SKM-1 treated with dmso at 0.1 percent for 144 hours (cell line): Measurements from ENCODE around the gene DOK6.
"Not testable (repeated sequence)": the region's sequence is repeated elsewhere in the genome, so short reads cannot be mapped to it uniquely, and the experiment has no call there.

ENCODE experiments used
- DNase-seq: peaks from one replicate; lab custom pipeline; 2025; ENCODE audit not compliant: unreplicated experiment; lab: John Stamatoyannopoulos, UW

The DOK6 gene

DNA sequence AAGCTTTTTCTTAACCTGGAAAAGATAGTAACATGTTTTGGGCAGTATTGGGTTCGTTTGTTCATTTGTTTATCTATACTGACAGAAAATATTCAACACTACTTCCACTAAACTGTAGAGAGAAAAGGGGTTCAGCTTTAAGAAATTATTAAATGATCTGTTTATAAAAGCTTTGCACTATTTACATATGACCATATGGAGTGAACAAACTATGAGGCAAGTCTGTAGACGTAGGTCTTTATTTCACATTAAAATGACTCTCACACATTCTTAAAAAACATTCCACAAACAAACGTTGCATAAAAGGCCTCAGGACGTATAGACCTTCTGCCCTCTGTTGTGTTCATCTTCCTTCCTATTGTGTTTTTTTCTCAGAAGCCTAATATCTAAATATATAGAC is 452.4 kb downstream of the DOK6 start:
- DNase-seq, result no peak

DNA sequence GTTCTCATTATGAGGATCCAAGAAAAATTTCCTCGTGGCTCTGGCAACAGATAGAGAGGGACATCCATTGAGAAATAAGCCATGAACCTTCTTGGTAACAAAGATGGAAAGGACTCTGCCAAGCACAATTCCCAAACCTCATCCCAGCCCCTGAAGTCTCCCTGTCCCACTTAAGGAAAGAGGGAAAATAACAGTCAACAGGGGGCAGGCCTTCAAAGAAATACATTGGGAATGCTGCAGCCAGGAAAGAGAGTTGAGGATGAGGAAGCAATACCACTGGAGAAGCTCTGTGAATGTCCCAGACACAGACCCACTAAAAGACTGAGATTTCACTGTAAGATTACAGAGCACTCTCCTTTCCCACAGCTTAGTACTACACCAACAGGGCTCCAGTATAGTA is 453.8 kb downstream of the DOK6 start:
- DNase-seq, result no peak

DNA sequence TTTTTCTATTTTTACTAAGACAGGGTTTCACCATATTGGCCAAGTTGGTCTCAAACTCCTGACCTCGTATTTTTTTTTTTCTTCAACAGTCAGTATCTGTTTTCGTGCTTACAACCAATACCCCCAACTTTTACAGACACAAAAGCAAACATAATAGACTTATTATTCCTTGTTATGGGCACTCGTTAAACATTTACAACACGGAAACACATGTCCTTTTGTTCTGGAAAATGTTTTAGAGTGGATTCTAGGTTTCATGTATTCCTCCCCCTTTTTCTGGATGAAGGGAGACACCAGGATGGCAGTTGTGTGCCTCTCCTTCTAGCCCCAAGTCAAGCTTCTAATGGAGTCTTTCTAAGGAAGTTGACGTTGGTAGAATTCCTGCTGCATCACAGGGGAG is 458.2 kb downstream of the DOK6 start:
- no peak for DNase-seq

DNA sequence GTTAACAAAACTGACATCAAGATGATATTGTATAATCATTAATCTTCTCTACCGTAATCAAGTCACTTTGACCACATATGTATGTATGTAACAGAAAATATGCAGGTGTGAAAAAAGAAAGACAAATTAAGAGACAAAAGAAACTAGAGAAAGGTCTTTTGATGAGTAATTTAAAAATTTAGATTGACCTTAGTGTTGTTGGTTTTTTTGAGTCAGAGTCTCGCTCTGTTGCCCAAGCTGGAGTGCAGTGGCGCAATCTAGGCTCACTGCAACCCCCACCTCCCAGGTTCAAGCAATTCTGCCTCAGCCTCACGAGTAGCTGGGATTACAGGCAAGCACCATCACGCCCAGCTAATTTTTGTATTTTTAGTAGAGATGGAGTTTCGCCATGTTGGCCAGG is 464.1 kb downstream of the DOK6 start:
- DNase-seq, result not testable (repeated sequence)

DNA sequence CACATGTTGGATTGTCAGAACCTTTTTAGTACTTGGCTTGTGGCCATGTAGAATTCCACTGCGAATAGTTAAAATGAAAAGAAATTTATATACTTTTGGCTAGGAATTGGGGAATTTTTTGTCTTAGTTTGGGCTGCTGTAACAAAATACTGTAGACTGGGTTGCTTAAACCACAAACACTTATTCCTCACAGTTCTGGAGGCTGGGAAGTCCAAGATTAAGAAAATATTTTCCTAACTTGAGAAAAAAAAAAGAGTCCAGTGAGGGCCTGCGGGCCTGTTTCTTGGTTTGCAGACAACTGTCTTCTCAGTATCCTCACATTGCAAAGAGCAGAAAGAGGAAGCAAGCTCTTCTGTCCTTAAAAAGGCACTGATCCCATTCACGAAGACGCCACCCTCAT is 465.1 kb downstream of the DOK6 start:
- DNase-seq, result no peak

DNA sequence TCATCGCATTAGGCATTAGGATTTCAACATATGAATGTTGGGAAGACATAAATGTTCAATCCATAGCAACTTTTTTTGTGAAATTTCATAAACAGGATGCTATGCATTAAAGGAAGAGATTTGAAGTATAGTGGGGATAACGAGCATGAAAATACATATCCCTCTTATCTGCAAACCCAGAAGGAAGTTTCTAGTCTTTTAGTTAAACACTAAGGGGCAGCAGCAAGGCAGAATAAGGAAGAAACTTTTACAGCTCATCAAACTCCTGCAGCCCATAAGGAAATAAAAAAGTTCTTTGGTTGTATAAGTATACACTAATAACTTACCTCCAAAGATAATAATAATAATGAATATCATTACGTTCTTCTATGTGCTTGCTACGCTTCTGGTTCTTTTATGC is 465.5 kb downstream of the DOK6 start:
- DNase-seq, result no peak

DNA sequence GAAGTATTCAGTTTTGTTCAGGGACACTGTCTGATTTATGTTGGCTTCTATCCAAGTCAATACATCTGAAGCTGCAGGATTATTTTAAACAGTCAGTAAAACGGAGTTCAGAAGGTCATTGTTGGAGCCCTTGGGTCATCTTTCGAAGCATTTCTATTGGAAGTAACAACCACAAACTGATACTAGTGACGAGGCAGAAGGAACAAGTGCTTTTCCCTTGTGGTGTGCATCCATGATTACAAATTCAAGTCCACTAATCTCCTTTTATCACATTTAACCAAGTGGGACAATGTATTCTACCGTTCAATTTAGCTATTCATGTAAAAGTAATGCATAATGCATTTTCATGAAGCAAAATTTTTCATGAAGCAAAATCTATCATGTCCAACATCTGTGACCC is 470.0 kb downstream of the DOK6 start:
- no peak for DNase-seq

DNA sequence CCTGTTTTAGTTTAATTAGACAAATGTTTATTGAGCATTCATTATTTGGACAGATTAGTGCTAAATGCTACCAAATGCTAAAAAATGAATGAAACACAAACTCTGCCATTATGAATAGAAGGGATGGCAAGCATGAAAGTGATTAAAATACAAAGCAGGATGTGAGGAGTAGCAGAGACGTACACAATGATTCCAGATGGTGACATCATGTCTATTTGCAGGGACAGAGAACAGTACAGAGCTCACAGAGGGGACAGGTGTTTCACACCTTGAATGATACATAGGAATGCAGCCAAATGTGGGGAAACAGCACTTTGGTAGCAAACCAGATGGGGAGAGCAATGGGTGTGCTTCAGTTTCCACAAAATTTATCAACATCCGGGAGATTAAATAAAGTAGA is 470.7 kb downstream of the DOK6 start:
- no peak for DNase-seq

DNA sequence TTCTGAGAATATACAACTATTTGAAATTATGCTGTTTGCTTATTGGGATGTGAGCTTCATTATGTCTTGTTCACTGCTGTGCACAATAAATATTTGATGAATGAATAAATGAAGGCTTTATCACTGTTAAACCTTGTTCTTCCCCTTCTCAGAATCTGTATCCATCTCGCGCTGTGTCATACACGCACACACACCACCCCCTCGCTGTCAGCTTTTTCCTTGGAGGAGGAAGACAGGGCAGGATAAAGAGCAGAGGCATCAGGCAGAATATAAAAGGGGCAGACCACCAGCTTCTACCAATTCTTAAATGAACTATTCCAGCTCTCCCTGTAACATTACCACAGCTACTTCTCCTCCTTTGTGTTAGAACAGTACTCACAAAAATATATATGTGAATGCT is 472.0 kb downstream of the DOK6 start:
- DNase-seq, result no peak

DNA sequence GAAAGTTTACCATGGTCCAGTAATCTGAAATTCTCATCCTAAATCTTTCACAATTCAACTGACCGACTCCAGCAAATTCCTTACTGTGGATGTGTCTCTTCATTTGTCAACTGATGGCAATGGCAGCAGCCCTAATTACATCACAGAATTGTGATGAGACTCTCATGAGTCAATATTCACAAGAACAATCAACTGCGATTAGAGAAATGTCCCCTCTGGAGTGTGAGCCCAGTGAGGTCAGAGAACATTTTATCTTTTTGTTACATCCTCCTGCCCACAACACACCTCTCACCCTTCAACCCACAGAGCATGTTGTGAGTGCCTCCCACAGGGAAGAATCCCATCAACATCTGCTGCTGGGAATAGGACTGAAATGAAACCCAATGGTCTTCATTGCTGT is 473.4 kb downstream of the DOK6 start:
- no peak for DNase-seq

DNA sequence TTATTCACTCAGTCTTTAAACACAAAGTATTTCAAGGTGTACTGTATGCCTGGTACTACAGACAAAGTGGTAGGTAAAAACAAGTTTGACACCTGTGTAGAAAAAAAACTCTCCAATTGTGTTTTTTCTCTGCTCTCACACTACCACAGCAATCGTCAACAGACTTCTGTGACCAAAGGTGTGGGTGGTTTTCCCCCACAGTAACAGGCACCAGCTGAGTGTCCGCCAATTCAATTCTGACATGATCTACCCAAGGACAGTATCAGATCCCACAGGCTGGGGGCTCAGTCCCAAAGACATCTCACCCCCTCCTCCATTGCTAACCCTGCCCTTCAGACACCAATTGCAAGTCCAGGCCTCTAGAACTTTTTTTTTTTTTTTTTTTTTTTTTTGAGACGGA is 475.8 kb downstream of the DOK6 start:
- no peak for DNase-seq

DNA sequence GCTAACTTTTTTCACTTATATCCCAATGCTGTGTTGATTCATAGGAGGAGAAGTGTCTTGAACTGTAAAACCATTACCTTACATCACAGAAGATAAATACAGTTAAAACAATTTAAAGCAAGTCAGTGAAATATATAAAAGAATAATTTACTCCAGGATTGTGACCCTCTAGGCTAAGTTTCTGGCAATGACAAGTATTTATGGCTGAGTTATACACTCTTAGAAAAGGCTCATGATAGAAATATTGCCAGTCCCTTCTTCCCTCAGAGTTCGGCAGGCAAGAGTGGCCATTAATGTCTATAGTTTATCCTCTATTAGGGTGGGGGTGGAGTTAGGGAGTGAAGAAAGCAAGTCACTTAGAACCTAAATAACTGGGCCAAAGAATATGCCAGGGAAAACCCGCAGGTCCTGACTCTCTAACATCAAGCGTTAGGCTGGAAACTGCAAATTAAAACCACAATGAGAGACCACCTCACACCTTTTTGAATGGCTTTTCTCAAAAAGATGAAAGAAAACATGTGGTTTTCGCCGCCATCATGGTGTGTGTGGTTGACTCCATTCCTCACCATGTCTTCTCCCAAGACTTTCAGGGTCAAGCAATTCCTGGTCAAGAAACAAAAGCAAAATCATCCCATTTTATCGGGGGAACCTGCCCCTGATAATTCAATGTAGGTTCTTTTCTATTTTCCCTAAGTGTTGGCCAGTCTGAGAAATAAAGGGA is 477.7 kb downstream of the DOK6 start:
- DNase-seq, result no peak

DNA sequence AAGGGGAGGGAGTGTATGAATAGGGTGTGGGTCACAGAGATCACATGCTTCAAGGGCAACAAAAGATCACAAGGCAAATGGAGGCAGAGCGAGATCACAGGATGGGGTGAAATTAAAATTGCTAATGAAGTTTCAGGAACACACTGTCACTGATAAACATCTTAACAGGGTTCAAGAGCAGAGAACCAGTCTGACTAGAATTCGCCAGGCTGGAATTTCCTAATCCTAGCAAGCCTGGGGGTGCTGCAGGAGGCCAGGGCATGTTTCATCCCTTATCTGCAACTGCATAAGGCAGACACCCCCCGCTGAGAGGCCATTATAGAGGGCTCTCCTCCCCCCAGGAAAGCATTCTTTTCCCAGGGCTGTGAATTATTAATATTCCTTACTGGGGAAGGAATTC is 478.4 kb downstream of the DOK6 start:
- not testable (repeated sequence) for DNase-seq

DNA sequence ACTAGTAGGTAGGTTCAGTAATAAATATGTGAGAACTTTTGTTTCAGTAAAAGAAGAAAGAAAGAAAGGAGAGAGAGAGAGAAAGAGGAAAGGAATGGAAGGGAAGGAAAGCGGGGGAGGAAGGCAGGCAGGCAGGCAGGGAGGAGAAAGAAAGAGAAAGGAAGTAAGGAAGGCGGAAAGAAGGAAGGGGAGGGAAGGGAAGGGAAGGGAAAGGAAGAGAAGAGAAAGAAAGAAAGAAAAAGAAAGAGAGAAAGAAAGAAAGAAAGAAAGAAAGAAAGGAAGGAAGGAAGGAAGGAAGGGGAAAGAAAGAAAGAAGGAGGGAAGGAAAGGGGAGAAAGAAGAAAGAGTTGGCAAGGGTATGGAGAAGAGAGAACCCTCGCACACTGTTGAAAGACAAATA is 479.4 kb downstream of the DOK6 start:
- no peak for DNase-seq

DNA sequence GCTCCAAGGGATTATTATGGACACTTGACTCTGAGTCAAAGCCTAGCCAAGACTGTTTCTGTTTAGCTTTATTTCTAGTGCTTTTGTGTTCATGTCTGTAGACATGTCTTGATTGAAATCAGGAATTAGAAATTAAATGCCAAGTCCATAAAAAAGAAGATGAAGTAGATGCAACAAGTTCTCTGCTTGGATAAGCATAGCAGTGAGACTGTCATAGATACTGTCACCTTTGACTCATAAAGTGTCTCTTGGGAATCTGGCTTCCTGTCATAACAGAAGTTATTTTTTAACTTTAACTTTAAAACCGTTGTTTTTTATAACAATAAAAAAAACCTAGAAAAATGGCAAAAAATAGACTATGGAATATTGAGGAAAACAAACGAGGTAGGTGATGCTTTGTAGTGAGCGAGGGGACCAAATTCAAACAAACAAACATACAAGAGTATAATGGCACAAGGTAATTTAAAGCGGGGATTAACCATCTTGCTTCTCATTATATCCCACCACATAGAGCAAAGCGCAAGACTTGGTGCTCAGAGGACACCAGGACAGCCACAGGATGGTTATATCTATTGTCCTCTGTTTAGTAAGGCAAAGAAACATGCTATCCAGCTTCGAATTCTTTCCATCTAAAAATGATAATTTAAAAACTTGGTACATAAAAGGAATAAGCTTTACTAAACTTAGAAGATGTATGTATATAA is 482.4 kb downstream of the DOK6 start:
- no peak for DNase-seq

DNA sequence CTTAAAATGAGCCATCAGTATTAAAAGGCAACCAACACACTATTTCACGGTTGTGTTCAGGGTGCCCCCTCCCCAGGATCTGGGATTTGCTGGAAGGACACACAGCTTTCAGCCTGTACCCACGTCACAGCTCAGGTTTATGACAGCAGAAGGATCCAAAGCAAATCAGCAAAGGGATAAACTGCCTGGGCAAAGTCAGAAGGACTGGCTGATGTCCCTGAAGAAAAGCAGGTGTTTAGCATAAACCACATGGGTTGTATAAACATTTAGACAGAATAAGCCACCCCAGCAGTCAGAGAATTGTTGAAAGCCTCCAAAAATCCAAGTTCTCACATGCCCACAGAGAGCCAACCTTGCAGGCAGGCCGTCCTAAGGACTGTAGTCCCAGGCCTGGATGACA is 483.1 kb downstream of the DOK6 start:
- no peak for DNase-seq

DNA sequence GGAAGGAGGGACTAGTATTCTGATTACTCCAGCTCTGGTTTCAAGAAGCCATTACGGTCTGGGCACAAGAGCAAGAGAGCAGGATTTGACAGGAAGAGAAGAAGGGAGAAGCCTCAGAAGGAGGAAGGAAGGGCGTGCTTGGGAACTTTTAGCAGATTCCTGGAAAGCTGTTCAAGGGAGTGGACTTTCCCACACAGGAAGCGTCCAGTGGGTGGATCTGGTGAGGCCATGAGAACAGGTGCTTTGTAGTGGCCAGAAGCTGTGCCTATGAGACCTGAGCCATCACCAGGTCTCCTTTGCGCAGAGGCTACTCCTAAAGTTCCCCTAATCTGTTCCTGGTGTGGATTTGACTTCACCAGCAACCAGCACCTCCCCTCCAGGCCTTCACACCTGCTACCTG is 484.7 kb downstream of the DOK6 start:
- DNase-seq, result no peak

DNA sequence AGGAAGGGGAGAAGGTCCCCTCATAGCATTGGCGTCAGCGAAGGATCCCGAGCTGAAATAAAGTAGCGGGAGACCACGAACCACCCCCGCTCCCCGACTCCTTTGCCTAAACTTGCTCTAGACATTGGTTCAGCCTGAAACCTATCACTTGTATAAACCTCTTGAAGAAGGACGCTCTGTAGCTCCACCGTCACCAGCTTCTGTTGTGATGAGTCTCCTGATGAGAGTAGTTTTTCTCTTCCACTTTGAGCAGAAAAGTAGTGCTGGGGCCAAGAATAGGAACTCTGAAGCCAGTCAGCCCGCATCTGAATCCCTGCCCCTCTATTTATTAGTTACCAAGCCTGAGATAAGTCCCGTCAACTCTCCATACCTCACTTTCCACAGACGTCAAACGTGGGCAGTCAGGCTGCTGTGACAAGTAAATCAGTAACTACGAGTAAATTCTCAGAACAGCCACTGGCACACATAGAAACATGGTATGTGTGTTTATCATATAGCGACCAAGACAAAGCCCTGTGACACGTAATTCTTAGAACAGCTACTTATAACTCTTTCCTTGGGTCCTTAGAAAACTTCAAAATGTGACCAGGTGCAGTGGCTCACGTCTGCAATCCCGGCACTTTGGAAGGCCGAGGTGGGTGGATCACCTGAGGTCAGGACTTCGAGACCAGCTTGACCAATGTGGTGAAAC is 485.3 kb downstream of the DOK6 start:
- DNase-seq, result no peak

DNA sequence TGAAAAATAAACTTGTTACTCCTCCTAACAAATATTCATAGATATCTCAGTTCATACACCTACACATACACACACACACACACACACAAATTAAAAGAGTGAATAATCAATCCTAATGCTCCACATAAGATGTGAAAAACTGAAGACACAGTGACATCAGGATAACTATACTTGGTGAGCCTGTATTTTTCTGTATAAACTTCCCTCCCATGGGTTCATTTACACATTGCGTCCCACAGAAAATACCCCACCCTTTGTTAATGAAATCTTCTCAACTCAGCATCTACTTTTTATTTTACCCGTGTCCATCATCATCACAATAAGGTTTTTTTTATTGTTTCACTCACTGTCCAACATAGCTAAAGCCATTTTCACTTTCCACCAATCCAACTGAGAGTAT is 486.6 kb downstream of the DOK6 start:
- DNase-seq, result no peak

DNA sequence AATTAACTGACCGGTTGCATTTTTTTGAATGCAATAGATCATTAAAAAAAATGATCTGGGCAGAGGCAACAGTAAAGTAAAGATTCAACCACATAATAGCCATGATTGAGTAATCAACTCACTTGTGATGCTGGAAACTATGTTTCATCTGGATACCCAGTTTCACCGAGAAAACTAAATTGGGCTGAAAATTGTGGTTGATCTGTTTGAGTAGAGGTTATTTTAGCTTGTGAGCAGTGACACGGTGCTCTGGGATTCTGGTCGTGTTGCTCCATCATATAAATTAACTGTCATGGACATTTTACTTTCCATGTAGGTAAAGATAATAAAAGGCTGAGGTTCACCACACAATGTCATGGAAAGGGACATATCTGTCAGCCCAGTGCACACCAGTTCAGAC is 488.3 kb downstream of the DOK6 start:
- DNase-seq, result no peak

DNA sequence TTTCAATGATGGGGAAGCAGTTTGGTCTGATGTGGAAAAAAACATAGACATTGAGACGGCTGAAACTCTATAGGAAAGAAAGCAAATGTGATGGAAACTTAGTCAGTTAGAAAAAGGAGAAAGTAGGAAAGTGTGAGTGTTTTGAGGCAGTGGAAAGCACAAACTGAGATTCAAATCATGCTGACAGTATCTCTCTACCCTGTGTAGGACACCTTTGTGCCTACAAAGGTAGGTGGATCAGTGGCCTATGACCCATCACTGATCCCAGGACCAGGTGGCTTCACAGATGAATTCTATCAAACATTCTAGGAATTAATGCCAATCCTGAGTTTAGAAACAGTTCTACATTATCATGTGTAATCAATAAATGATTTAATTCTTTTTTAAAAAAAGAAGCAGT is 489.9 kb downstream of the DOK6 start:
- DNase-seq, result no peak

DNA sequence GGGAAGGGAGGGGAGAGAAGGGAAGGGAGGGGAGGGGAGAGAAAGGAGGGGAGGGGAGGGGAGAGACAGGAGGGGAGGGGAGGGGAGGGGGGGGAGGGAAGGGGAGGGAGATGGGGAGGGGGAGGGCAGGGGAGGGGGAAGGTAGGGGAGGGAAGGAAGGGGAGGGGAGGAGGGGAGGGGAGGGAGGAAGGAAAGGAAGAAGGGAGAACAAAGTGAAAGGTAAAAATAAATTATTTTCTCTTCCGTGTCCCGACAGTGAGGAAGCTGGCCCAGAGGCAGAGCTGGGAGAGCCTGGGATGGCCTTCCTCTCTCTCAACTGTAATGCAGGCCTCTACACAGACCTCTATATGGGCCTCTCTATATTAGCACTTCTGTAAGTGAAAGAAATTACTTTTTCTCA is 493.8 kb downstream of the DOK6 start:
- no peak for DNase-seq
